ENCODE measurements around the gene PHACTR2.
"Not testable (repeated sequence)": the region's sequence is repeated elsewhere in the genome, so short reads cannot be mapped to it uniquely, and the experiment has no call there.

DNA sequence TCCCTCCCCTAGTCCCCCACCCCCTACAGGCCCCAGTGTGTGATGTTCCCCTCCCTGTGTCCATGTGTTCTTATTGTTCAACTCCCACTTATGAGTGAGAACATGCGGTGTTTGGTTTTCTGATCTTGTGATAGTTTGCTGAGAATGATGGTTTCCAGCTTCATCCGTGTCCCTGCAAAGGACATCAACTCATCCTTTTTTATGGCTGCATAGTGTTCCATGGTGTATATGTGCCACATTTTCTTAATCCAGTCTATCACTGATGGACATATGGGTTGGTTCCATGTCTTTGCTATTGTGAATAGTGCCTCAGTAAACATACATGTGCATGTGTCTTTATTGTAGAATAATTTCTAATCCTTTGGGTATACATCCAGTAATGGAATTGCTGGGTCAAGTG is 118.8 kb downstream of the PHACTR2 start:
- TF ChIP-seq, protein P1, sequence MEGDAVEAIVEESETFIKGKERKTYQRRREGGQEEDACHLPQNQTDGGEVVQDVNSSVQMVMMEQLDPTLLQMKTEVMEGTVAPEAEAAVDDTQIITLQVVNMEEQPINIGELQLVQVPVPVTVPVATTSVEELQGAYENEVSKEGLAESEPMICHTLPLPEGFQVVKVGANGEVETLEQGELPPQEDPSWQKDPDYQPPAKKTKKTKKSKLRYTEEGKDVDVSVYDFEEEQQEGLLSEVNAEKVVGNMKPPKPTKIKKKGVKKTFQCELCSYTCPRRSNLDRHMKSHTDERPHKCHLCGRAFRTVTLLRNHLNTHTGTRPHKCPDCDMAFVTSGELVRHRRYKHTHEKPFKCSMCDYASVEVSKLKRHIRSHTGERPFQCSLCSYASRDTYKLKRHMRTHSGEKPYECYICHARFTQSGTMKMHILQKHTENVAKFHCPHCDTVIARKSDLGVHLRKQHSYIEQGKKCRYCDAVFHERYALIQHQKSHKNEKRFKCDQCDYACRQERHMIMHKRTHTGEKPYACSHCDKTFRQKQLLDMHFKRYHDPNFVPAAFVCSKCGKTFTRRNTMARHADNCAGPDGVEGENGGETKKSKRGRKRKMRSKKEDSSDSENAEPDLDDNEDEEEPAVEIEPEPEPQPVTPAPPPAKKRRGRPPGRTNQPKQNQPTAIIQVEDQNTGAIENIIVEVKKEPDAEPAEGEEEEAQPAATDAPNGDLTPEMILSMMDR (IDR thresholded peaks at IDR 0.05) = not testable (repeated sequence)
- not testable (repeated sequence) for TF ChIP-seq POLR2A (IDR thresholded peaks at IDR 0.05)

Measured in ovary (tissue), 3 donors.